Thoracic aorta (tissue), 2 donors: ENCODE results near the gene FAM227B. TPM values are rescaled to one million over a fixed set of nuclear protein-coding genes. Genes with fewer than 3 reads are reported as not detected.

Experiments used
- ATAC-seq: fragments of 150-250 bp; one replicate; pipeline ENCODE4 v1.8.0; 2017; ENCODE audit warnings: low read depth; ENCODE audit not compliant: insufficient number of reproducible peaks, low FRiP score
- DNase-seq: peaks from one replicate; pipeline ENCODE4 v3.0.0-alpha.2; 2020; ENCODE audit warnings: low spot score
- H3K27ac ChIP-seq, 2 donors: fragments of 200-600 bp; sonication (generic); 1 replicate in 1 of 2; 2 replicates in 1 of 2; pipeline ENCODE4 v1.5.1; 2016; ENCODE audit warnings: mild to moderate bottlenecking in 2 of 2, moderate library complexity in 2 of 2
- H3K27me3 ChIP-seq: fragments of 200-600 bp; sonication (generic); replicated peaks from 2 replicates; pipeline ENCODE4 v1.6.0; 2016; ENCODE audit warnings: mild to moderate bottlenecking; ENCODE audit not compliant: insufficient read depth
- H3K36me3 ChIP-seq: fragments of 200-600 bp; sonication (generic); one replicate; pipeline ENCODE4 v1.5.1; 2016
- H3K4me1 ChIP-seq, 2 donors: fragments of 200-600 bp; sonication (generic); 1 replicate in 1 of 2; 2 replicates in 1 of 2; pipeline versions ENCODE4 v1.5.1 to v1.6.0; 2016; ENCODE audit warnings: low read depth in 2 of 2, mild to moderate bottlenecking in 1 of 2; ENCODE audit not compliant: control insufficient read depth in 1 of 2
- H3K4me3 ChIP-seq: fragments of 200-600 bp; sonication (generic); 2 replicates; pipeline ENCODE4 v1.5.1; 2016; ENCODE audit warnings: mild to moderate bottlenecking
- H3K9me3 ChIP-seq: fragments of 200-600 bp; sonication (generic); 2 replicates; pipeline ENCODE4 v1.5.1; 2016
- CTCF ChIP-seq: fragments of 200-600 bp; sonication (generic); IDR thresholded peaks from one replicate; pipeline ENCODE4 v1.5.1; 2019; ENCODE audit warnings: antibody characterized with exemption
- total RNA-seq, 2 donors: library from RNA; depleted of rRNA; stranded (reverse); fragments of >200 nt; gene quantifications; one replicate each; pipeline versions ENCODE4 v1.1.0 to v1.2.3, GENCODE V29; 2016

Gene FAM227B
- total RNA-seq, 2 donors from 2014 or later = 3.2 to 15.2 TPM

GRCh38 chr15:49300856-49301255 is 319.8 kb downstream of the FAM227B start:
- H3K4me1 ChIP-seq = no peaks in the 10 kb centered on the region
- no peak for DNase-seq
- peaks cover 3% of the 10 kb centered on the region for H3K36me3 ChIP-seq
- H3K4me3 ChIP-seq = no peak overlapping the region
- H3K27me3 ChIP-seq = no peaks in the 10 kb centered on the region
- H3K27ac ChIP-seq = no peak overlapping the region
- no peak for ATAC-seq
- H3K9me3 ChIP-seq = no peaks in the 10 kb centered on the region
- TF ChIP-seq CTCF = no peak

- no peak for TF ChIP-seq CTCF
- H3K4me1 ChIP-seq = no peaks in the 10 kb centered on the region
- no peaks in the 10 kb centered on the region for H3K27me3 ChIP-seq
- H3K36me3 ChIP-seq = peaks cover 5% of the 10 kb centered on the region
- ATAC-seq (no peak), DNase-seq (no peak)
- H3K9me3 ChIP-seq = no peaks in the 10 kb centered on the region
- H3K4me3 ChIP-seq = no peak overlapping the region
- no peak overlapping the region for H3K27ac ChIP-seq
Observed at GRCh38 chr15:49297584-49297983, 323.0 kb downstream of the FAM227B start.

- H3K36me3 ChIP-seq = peaks cover 9% of the 10 kb centered on the region
- no peak overlapping the region for H3K4me3 ChIP-seq
- no peak for TF ChIP-seq CTCF
- ATAC-seq (no peak), DNase-seq (no peak)
- H3K27me3 ChIP-seq = no peaks in the 10 kb centered on the region
- H3K27ac ChIP-seq = no peak overlapping the region
- H3K4me1 ChIP-seq = no peaks in the 10 kb centered on the region
- no peaks in the 10 kb centered on the region for H3K9me3 ChIP-seq
Observed at GRCh38 chr15:49296258-49296657, 324.4 kb downstream of the FAM227B start.

DNA sequence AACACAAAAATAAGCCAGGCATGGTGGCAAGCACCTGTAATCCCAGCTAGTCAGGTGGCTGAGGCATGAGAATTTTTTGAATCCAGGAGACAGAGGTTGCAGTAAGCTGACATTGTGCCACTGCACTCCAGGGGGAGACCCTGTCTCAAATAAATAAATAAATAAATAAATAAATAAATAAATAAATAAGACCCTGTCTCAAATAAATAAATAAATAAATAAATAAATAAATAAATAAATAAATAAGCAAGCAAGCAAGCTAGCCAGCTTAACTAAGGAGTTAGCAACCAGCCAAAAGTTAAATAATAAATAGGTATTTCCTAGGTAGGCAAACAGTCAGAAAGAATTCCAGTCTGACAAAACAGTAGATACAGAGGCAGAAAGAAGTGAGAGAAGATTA is 326.7 kb downstream of the FAM227B start:
- peaks cover 9% of the 10 kb centered on the region for H3K36me3 ChIP-seq
- no peaks in the 10 kb centered on the region for H3K9me3 ChIP-seq
- DNase-seq (no peak), ATAC-seq (no peak)
- no peak overlapping the region for H3K27ac ChIP-seq
- no peaks in the 10 kb centered on the region for H3K27me3 ChIP-seq
- TF ChIP-seq CTCF = no peak
- no peak overlapping the region for H3K4me3 ChIP-seq
- no peaks in the 10 kb centered on the region for H3K4me1 ChIP-seq

- H3K9me3 ChIP-seq = no peaks in the 10 kb centered on the region
- peaks cover 0 to 3% of the 10 kb centered on the region in 2 donors for H3K4me1 ChIP-seq
- ATAC-seq = no peak
Observed at GRCh38 chr15:49290191-49290590, 330.4 kb downstream of the FAM227B start.

More at GRCh38 chr15:49290191-49290590, 330.4 kb downstream of the FAM227B start:
- Histone ChIP-seq H3K27ac (no peak overlapping the region), H3K36me3 (peaks cover 6% of the 10 kb centered on the region), H3K4me3 (no peak overlapping the region), H3K27me3 (no peaks in the 10 kb centered on the region)
- TF ChIP-seq CTCF = no peak
- no peak for DNase-seq
